GM23338 (cell line): ENCODE measurements around the gene KRT17. TPM values are rescaled to one million over a fixed set of nuclear protein-coding genes. Genes with fewer than 3 reads are reported as not detected.

Source experiments
- ATAC-seq: fragments of 200-7000 bp; cut with Tn5 transposase; 3 replicates; pipeline ENCODE4 v1.9.1; 2020
- DNase-seq: peaks from one replicate; pipeline ENCODE4 v3.0.0-alpha.2; 2015; ENCODE audit warnings: low spot score
- H2AFZ ChIP-seq: fragments of 200-600 bp; sonication (generic); 2 replicates; pipeline ENCODE4 v1.8.0; 2016; ENCODE audit warnings: antibody characterized with exemption, mild to moderate bottlenecking, moderate library complexity
- H3F3A ChIP-seq: fragments of 200-600 bp; sonication (generic); replicated peaks from 2 replicates; pipeline ENCODE4 v1.8.0; 2017; ENCODE audit warnings: antibody characterized with exemption, mixed run types, low read depth
- H3K27ac ChIP-seq: fragments of 200-600 bp; sonication (generic); 2 replicates; pipeline ENCODE4 v1.6.1; 2016; ENCODE audit warnings: low read depth
- H3K27me3 ChIP-seq: fragments of 200-600 bp; sonication (generic); 2 replicates; pipeline ENCODE4 v1.8.0; 2016; ENCODE audit warnings: mild to moderate bottlenecking, mixed run types, moderate library complexity; ENCODE audit not compliant: insufficient read depth
- H3K36me3 ChIP-seq: fragments of 200-600 bp; sonication (generic); 2 replicates; pipeline ENCODE4 v1.8.0; 2016; ENCODE audit warnings: mild to moderate bottlenecking; ENCODE audit not compliant: insufficient read depth
- H3K4me1 ChIP-seq: fragments of 200-600 bp; sonication (generic); 2 replicates; pipeline ENCODE4 v1.8.0; 2016; ENCODE audit warnings: mild to moderate bottlenecking, moderate library complexity; ENCODE audit not compliant: insufficient read depth
- H3K4me2 ChIP-seq: fragments of 200-600 bp; sonication (generic); 2 replicates; pipeline ENCODE4 v1.7.1; 2017; ENCODE audit warnings: mixed run types
- H3K4me3 ChIP-seq: fragments of 200-600 bp; sonication (generic); 2 replicates; pipeline ENCODE4 v1.6.1; 2016; ENCODE audit warnings: mixed run types
- H3K79me2 ChIP-seq: fragments of 200-600 bp; sonication (generic); replicated peaks from 2 replicates; pipeline ENCODE4 v1.8.0; 2017; ENCODE audit warnings: mild to moderate bottlenecking; ENCODE audit not compliant: insufficient read depth
- H3K9me2 ChIP-seq: fragments of 200-600 bp; sonication (generic); 2 replicates; pipeline ENCODE4 v1.8.0; 2017; ENCODE audit not compliant: insufficient read depth
- H4K20me1 ChIP-seq: fragments of 200-600 bp; sonication (generic); replicated peaks from 2 replicates; pipeline ENCODE4 v1.8.0; 2017; ENCODE audit warnings: mild to moderate bottlenecking; ENCODE audit not compliant: insufficient read depth
- H3K27ac Mint-ChIP-seq: 2 replicates; pipeline ENCODE4 v1.8.0; 2020; ENCODE audit warnings: inconsistent platforms, mild to moderate bottlenecking, moderate library complexity, mixed read lengths
- H3K27me3 Mint-ChIP-seq: 3 replicates; pipeline ENCODE4 v1.8.0; 2022; ENCODE audit warnings: low read depth, mild to moderate bottlenecking, moderate library complexity, mixed read lengths, inconsistent platforms; ENCODE audit not compliant: insufficient read depth, poor library complexity
- H3K36me3 Mint-ChIP-seq: 3 replicates; pipeline ENCODE4 v1.8.0; 2021; ENCODE audit warnings: low read depth, mild to moderate bottlenecking, inconsistent platforms, moderate library complexity, mixed read lengths
- H3K4me1 Mint-ChIP-seq: 3 replicates; pipeline ENCODE4 v1.8.0; 2020; ENCODE audit warnings: mild to moderate bottlenecking, inconsistent platforms, mixed read lengths
- H3K4me3 Mint-ChIP-seq: 3 replicates; pipeline ENCODE4 v1.8.0; 2021; ENCODE audit warnings: moderate library complexity, mild to moderate bottlenecking, inconsistent platforms, mixed read lengths
- H3K9me3 Mint-ChIP-seq: 3 replicates; pipeline ENCODE4 v1.8.0; 2020; ENCODE audit warnings: moderate library complexity, mild to moderate bottlenecking, inconsistent platforms, mixed read lengths
- CREB1 ChIP-seq: fragments of 250-450 bp; sonication (Bioruptor Pico); IDR thresholded peaks from 2 replicates; pipeline ENCODE4 v1.5.0; 2020; ENCODE audit warnings: low read depth, mild to moderate bottlenecking, moderate library complexity
- CTCF ChIP-seq, 2 experiments: fragments of 200-600 bp in 1 of 2; sonication (generic) in 1 of 2; conservative IDR thresholded peaks; 2 replicates each; pipeline versions ENCODE4 v1.5.1 to v1.6.1; 2016 to 2017; ENCODE audit warnings: antibody characterized with exemption in 2 of 2, low read depth in 2 of 2, mild to moderate bottlenecking in 2 of 2, moderate library complexity in 1 of 2
- EZH2 ChIP-seq: fragments of 200-600 bp; sonication (generic); IDR thresholded peaks from one replicate; pipeline ENCODE4 v1.8.0; 2017; ENCODE audit warnings: antibody characterized with exemption, mild to moderate bottlenecking, low read depth; ENCODE audit not compliant: unreplicated experiment
- EZH2phosphoT487 ChIP-seq: fragments of 200-600 bp; sonication (generic); IDR thresholded peaks from one replicate; pipeline ENCODE4 v1.8.1; 2018; ENCODE audit warnings: antibody characterized with exemption; ENCODE audit not compliant: unreplicated experiment
- JUNB ChIP-seq: IDR thresholded peaks from one replicate; pipeline ENCODE4 v1.6.1; 2016; ENCODE audit warnings: antibody characterized with exemption; ENCODE audit not compliant: unreplicated experiment
- NANOG ChIP-seq: IDR thresholded peaks from 2 replicates; pipeline ENCODE4 v1.6.1; 2016; ENCODE audit warnings: antibody characterized with exemption, borderline replicate concordance
- ZNF114 ChIP-seq: fragments of 250-450 bp; sonication (Bioruptor Pico); IDR thresholded peaks from 2 replicates; pipeline ENCODE4 v1.5.0; 2020; ENCODE audit warnings: mild to moderate bottlenecking, moderate library complexity
- ZNF462 ChIP-seq: fragments of 250-450 bp; sonication (Bioruptor Pico); IDR thresholded peaks from 2 replicates; pipeline ENCODE4 v1.5.0; 2020; ENCODE audit warnings: mild to moderate bottlenecking, moderate library complexity
- polyA plus RNA-seq: library from polyadenylated mRNA; unstranded; fragments of >200 nt; fragmentation: Nextera tagmentation; extraction: Ambion mirVana; gene quantifications from 2 replicates; pipeline ENCODE4 v1.2.1, GENCODE V29; 2016
- total RNA-seq: library from RNA; depleted of rRNA; stranded (reverse); fragments of >200 nt; shearing (Covaris generic); gene quantifications from 2 replicates; pipeline ENCODE4 v1.2.3, GENCODE V29; 2014

The KRT17 gene
- total and polyA plus RNA-seq, 2 experiments from 2014 or later = 0.63 to 1.8 TPM

- H3K79me2 ChIP-seq = no peaks in the 10 kb centered on the region
- no peaks in the 10 kb centered on the region for H3K27me3 ChIP-seq
- no peaks in the 10 kb centered on the region for H3K36me3 ChIP-seq
- H3K4me3 ChIP-seq = no peak overlapping the region
- no peak for TF ChIP-seq EZH2phosphoT487
- TF ChIP-seq CREB1 = no peak
- H3K4me1 ChIP-seq = no peaks in the 10 kb centered on the region
- no peaks in the 10 kb centered on the region for H3F3A ChIP-seq
- Mint-ChIP-seq H3K4me1 (peaks cover 17% of the 10 kb centered on the region; the same call in 2 of the 3 replicates), H3K36me3 (no peaks in the 10 kb centered on the region), H3K27me3 (peaks cover 19% of the 10 kb centered on the region), H3K9me3 (no peaks in the 10 kb centered on the region; the same call in 2 of the 3 replicates), H3K4me3 (no peak overlapping the region), H3K27ac (no peak overlapping the region)
- H3K4me2 ChIP-seq = no peak overlapping the region
- H3K9me2 ChIP-seq = no peaks in the 10 kb centered on the region
- no peak overlapping the region for H2AFZ ChIP-seq
- no peaks in the 10 kb centered on the region for H4K20me1 ChIP-seq
- ATAC-seq = no peak
- H3K27ac ChIP-seq = no peak overlapping the region
- DNase-seq = no peak
These were observed 5.1 kb downstream of the KRT17 start for GRCh38 chr17:41619036-41619926.

- Histone ChIP-seq H3K36me3 (no peaks in the 10 kb centered on the region), H2AFZ (no peak overlapping the region), H3K4me2 (no peak overlapping the region), H3K27me3 (no peaks in the 10 kb centered on the region), H4K20me1 (no peaks in the 10 kb centered on the region), H3K79me2 (no peaks in the 10 kb centered on the region), H3K9me2 (no peaks in the 10 kb centered on the region), H3F3A (no peaks in the 10 kb centered on the region), H3K27ac (no peak overlapping the region), H3K4me3 (no peak overlapping the region), H3K4me1 (no peaks in the 10 kb centered on the region)
- Mint-ChIP-seq H3K4me3 (no peak overlapping the region), H3K27ac (no peak overlapping the region), H3K36me3 (no peaks in the 10 kb centered on the region), H3K4me1 (peaks cover 17% of the 10 kb centered on the region; the same call in 2 of the 3 replicates), H3K27me3 (peaks cover 18% of the 10 kb centered on the region), H3K9me3 (no peaks in the 10 kb centered on the region; the same call in 2 of the 3 replicates)
- ATAC-seq = no peak
- no peak for DNase-seq
- TF ChIP-seq EZH2 = no peak
- TF ChIP-seq NANOG = no peak
- TF ChIP-seq ZNF114 (CRISPR knock-in tag) = no peak
- TF ChIP-seq EZH2phosphoT487 = no peak
- TF ChIP-seq CTCF (conservative IDR thresholded peaks at IDR 0.05; ENCODE audit: low read depth in 2 of 2) = no peak
- no peak for TF ChIP-seq JUNB
- no peak for TF ChIP-seq ZNF462 (CRISPR knock-in tag)
These were observed 5.9 kb downstream of the KRT17 start for GRCh38 chr17:41618341-41619035.
